ENCODE results near the gene RFC3. TPM values are rescaled to one million over a fixed set of nuclear protein-coding genes. Genes with fewer than 3 reads are reported as not detected.

Gene RFC3
- total RNA-seq, 1 experiment from 2014 or later, result 30.8 TPM

DNA sequence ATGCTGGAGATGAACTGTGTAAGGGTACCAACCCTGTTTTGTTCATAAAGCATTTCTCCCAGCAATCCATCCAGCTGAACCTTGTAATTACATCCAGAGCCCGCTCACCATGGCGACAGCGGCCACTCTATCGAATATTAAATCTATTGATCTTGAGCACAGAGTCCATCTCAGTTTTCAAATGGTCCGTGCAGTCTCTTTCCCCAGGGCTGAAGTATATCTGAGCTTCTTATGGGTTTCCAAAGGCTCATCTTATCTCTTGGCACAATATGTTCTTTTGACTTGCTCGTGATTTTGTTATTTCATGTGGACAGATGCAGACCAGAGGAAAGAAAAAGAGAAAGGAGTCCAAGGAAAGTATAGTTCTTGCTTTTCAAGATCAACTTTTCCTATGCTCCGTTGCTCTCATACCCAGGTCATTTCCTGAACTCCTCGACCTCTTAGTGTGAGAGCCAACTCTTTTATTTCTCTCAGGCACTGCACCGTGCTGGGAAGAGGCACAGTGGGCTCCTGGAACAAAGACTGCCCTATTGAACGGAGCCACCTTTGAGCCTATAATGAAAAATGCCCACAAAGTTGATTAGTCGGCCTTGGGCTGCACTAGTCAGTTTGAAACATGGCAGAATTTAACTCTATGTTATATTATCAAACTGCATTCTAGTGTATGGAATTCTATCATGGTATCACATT is 66.7 kb downstream of the RFC3 start:
- Mint-ChIP-seq H3K4me3 (ENCODE audit: low read depth, unreplicated experiment) (no peak overlapping the region), H3K27me3 (ENCODE audit: unreplicated experiment) (no peaks in the 10 kb centered on the region), H3K27ac (ENCODE audit: unreplicated experiment) (no peak overlapping the region), H3K4me1 (ENCODE audit: low read depth, unreplicated experiment) (no peaks in the 10 kb centered on the region), H3K9me3 (ENCODE audit: low read depth, unreplicated experiment) (no peaks in the 10 kb centered on the region), H3K36me3 (ENCODE audit: insufficient read depth, unreplicated experiment) (no peaks in the 10 kb centered on the region)
- CTCF ChIA-PET, result no interaction called here
- no TSS peak for BruUV-seq (replicated peaks)
- TF ChIP-seq, protein P1, sequence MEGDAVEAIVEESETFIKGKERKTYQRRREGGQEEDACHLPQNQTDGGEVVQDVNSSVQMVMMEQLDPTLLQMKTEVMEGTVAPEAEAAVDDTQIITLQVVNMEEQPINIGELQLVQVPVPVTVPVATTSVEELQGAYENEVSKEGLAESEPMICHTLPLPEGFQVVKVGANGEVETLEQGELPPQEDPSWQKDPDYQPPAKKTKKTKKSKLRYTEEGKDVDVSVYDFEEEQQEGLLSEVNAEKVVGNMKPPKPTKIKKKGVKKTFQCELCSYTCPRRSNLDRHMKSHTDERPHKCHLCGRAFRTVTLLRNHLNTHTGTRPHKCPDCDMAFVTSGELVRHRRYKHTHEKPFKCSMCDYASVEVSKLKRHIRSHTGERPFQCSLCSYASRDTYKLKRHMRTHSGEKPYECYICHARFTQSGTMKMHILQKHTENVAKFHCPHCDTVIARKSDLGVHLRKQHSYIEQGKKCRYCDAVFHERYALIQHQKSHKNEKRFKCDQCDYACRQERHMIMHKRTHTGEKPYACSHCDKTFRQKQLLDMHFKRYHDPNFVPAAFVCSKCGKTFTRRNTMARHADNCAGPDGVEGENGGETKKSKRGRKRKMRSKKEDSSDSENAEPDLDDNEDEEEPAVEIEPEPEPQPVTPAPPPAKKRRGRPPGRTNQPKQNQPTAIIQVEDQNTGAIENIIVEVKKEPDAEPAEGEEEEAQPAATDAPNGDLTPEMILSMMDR (IDR thresholded peaks at IDR 0.05; ENCODE audit: unreplicated experiment), result no peak
- DNase-seq, result no peak
- intact Hi-C loops (cut with micrococcal nuclease; ENCODE audit: unreplicated experiment), result no loop called here
